HG03135 (cell line): ENCODE results near the gene BTBD10.
"Not testable (repeated sequence)": the region's sequence is repeated elsewhere in the genome, so short reads cannot be mapped to it uniquely, and the experiment has no call there.

Experiments
- ATAC-seq: cut with Tn5 transposase; IDR thresholded peaks from one replicate; pipeline ENCODE4 v1.9.1; 2021; ENCODE audit warnings: mild to moderate bottlenecking, moderate library complexity; ENCODE audit not compliant: unreplicated experiment

Gene BTBD10

DNA sequence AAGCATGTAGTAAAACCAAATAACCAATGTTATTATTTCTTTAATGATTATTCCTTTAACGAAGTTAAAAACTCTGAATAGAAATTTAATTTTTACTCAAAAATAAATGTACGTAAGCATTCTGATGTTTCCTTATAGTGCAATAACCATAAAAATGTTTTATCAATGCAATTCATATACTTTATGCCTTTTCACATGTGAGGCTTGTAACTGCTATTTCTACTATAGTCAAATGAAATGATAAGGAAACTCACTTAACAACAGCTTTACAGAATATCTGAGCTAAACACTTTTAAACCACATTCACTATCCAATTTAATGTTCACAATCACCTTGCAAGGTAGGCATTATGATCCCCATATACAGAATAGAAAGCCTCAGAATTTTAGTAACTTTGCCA, 17.4 kb downstream of the BTBD10 start:
- no peak for ATAC-seq

DNA sequence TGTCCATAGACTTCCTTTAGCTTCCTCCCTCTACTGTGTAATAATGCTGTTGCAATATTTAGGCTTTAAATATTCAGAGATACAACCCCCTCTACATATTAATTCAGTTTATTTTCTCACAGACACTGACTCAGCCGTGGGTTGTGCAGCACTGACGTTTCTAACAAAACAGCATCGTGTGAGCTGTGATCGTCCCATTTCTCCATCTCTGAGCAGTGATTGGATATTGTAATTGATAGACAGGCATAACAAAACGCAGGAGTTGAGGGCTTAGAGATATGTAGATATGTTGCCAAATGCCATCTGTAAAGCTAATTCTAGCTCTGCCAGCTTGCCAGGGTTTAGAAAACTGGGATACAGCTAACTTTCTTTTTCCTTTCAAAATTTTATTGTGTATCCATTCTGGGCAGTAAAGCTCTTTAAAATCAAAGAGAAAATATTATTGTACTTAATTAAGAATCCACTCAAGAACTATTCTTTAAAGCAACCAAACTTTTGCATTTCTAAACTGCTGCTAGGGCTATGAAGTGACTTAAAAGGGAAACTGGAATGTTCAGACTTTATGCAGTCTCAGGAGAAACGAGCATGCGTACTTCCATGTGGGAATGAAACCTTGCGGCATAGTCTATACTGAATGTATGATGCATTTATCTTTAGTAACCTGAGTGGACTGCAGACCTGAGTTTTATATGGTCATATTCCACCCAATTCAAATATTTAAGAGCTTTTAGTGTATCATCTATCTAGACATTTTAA, 22.7 kb downstream of the BTBD10 start:
- no peak for ATAC-seq

DNA sequence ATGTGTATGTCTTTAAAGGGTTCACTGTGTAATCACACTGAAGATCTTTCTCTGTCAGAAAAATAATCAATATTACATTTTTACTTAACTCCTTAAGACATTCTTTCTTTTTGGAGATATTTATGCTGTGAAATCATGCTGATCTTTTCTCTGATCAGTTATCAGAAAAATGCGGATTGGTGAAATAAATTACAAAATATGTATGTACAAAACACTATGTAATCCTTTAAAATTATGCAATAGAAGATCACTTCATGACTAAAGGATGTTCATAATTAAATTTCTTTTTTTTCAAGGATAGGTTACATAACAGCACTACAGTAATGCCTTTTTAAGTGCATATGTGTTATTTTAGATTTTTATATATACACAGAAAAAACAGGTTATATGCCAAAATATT, 24.7 kb downstream of the BTBD10 start:
- ATAC-seq, result no peak

DNA sequence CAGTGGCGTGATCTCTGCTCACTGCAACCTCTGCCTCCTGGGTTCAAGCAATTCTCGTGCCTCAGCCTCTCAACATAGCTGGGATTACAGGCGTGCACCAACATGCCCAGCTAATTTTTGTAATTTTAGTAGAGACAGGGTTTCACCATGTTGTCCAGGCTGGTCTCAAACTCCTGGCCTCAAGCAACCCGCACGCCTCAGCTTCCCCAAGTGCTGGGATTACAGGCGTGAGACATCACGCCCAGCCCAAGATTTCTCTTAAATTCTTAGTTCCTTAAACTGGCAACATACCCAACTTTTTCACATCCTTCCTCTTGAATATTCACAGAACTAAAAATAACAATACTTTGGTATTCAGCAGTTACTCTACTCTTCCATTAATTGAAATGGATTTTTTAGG, 26.2 kb downstream of the BTBD10 start:
- not testable (repeated sequence) for ATAC-seq

DNA sequence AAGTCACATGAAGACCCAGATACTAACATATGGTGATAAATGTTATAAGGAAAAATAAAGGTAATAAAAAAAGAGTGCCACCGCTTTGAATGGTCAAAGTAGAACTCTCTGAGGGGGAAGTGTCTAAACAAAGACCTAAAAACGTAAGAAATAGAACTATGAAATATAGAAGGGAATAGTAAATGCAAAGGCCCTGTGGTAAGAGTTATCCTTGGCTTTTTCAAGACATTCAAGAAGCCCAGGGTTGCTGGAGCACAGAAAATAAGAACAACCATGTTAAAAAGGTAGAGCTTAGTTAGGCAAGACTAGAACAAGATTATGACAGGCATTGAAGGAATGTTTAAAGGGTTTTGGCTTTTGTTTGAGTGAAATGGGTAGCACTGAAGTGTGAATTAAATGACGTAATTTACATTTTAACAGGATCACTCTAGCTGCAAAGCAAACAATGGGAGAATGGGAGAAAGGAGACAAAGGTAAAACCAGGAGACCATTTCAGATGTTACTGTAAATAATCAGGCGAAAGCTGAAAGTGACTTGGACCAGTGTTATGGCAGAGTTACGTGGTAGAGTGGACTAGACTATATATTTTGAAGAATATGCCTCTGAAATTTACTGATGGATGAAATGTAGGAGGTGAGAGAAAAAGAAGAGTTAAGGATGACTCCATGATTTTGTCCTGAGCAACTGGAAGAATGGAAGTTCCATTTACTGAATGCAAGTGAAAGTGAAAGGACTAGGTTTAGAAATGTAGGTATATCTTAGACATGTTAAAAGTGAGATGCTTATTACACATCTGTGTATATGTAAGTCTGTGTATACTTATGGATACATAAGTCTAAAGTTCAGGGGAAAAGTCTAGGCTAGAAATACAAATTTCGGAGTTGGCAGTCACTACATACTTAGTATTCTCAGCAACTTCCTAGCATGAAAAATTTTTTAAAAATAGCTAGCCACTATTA, 28.5 kb downstream of the BTBD10 start:
- no peak for ATAC-seq

DNA sequence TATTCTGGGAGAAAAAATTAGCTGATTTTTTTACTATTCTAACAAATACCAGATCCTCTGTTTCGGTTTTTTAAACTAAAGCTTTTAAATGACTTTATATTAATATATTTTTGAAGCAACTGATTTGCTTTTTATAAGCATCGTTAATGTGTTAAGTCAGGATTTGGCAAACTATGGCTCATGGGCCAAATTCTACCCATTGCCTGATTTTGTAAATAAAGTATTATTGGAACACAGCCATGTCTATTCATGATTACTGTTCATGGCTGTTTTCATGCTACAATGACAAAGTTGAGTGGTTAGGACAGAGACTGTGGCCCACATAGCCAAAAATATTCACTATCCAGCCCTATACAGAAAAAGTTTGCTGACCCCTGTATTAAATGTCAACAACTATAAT, 29.6 kb downstream of the BTBD10 start:
- no peak for ATAC-seq

DNA sequence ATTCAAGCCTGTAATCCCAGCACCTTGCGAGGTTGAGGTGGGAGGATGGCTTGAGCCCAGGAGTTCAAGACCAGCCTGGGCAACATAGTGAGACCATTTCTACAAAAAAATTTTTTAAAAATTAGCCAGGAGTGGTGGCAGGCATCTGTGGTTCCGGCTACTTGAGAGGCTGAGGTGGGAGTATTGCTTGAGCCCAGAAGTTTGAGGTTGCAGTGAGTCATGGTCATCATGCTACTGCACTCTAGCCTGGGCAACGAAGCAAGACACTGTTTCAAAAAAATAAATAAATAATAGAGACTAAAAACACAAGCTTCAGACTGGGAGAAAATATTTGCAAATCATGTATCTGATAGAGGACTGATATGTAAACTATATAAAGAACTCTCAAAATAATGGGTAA, 33.2 kb downstream of the BTBD10 start:
- no peak for ATAC-seq

DNA sequence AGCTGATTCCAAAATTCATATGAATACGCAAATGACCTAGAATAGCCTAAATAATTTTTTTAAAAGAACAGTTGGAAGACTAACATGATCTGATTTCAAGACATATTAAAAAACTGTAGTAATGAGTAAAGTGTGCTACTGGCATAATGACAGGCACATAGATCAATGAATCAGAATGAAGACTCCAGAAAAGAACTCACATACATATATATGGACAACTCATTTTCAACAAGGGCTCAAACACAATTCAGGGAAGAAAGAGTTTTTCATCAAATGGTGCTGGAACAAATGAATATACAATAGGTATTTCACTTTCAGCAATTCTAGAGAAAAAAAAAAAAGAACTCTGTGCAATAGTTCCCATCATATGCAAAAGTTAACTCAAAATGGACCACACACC, 33.7 kb downstream of the BTBD10 start:
- ATAC-seq, result no peak

DNA sequence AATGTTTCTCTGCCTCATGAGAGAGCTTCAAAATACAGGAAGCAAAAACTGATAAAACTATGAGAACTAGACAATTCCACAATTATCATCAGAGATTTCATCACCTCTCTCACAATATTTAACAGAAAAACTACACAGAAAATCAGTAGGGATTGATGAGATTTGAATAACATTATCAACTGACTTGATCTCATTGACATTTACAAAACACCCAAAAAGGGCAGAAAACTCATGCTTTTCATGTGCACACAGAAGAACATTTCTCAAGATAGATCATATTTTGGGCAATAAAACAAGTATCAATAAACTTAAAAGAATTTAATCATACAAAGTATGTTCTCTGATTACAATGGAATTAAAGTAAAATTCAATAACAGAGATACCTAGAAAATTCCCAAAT, 35.6 kb downstream of the BTBD10 start:
- ATAC-seq, result no peak

DNA sequence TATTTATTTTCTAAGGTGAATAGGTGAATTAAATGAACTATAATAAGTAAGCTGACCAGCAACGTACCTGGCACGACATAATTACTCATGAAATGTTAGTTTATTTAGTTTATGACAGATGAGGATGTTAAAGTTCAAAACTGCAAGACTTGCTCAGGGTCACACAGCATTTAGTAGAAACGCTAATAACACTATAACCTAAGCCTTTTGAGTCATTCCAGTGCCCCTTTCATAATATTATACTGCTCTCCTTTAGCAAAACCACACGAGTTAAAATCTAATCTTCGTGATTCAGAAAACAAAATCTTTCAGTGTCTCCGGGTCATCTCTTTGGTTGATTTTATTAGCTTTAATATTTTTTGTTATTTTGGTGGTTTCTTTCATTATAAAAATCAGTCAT, 39.6 kb downstream of the BTBD10 start:
- no peak for ATAC-seq

DNA sequence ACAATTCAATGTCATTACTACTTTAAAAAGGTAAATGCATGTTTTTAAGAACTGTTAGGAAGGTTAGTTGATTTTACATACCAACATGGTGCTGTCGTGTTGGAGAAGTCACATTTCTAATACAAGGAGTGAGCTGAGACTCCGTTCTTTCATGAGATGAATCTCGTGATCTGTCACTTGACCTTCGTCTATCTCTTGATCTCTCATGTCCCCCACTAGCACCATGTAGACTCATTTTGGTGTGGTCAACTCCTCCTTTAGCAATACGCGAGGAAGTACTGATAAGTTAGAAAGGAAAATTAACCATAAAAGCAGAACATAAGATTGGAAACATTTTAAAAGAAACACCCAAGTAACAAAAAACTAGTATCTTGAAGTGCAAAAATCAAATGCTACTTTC, 41.5 kb downstream of the BTBD10 start:
- ATAC-seq, result no peak

DNA sequence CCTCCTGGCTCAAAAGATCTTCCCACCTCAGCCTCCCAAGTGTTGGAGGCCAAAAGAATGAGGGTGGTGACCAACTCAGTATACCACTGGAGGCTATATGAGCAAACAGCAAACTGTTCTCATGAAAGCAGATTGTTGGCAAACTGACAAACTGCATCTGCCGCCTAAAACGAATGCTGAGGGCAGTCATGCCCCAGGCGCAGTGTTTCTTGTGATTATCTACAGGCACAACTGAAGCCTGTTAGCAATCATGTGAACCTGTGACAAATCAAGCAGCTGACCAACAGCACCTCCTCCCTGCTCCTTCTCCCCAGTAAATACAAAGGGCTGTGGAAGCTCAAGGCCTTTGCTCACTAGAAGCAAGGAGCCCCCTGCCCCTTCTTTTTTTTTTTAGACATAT, 47.8 kb downstream of the BTBD10 start:
- no peak for ATAC-seq

DNA sequence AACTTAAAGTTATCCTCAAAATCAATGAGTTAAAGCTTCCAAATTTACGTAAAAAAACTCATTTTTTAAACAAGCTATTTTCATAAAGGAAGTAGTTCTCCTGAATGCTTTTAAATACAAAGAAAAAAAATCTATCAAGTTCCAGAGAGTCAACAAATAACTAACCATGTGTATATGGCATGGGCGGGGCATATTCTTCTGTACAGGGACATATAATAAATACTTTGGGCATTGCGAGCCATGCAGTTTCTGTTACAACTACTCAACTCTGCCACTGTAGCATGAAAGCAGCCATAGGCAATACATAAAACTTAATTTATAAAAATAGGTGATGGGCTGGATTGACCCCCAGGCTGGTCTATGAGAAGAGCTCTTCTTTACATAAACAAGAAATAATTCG, 57.8 kb downstream of the BTBD10 start:
- no peak for ATAC-seq

DNA sequence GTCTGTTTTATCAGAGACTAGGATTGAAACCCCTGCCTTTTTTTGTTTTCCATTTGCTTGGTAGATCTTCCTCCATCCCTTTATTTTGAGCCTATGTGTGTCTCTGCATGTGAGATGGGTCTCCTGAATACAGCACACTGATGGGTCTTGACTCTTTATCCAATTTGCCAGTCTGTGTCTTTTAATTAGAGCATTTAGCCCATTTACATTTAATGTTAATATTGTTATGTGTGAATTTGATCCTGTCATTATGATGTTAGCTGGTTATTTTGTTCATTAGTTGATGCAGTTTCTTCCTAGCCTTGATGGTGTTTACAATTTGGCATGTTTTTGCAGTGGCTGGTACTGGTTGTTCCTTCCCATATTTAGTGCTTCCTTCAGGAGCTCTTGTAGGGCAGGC, 64.7 kb downstream of the BTBD10 start:
- ATAC-seq, result not testable (repeated sequence)

DNA sequence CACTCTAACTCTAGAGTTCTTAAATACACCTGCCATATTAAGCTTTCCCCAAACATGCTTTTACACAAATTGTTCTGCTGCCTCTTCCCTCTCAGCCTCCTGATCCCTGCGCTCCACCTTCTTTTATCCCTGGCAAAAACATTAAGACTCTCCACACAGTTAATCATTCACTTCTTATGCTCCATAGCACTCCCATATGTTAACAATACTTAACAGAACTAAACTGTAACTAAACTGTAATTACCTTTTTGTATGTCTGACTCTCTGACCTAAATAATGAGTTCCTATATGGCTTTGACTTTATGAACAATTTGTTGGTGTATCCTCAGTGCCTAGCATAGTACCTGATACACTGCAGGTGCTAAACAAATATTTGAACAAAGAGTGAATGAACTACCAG, 71.8 kb downstream of the BTBD10 start:
- no peak for ATAC-seq

DNA sequence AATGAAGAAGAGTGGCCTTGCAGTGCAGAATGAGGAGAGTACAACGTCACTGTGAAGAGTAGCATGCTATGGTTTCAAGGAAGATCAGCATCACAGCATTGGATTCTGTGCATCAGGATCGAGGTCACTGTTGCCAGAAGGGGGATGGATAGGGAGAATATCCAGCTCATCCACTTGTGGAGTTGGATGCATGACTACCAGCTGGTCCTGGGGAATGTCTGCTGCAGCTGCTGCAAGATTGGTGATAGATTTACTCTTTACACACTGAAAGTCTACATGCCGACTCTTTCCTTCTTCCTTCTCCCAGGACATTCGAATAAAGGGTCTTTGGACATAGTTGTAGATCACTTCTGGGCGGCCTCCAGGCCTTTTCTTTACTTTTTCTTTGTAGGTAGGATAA, 74.3 kb downstream of the BTBD10 start:
- ATAC-seq, result no peak

DNA sequence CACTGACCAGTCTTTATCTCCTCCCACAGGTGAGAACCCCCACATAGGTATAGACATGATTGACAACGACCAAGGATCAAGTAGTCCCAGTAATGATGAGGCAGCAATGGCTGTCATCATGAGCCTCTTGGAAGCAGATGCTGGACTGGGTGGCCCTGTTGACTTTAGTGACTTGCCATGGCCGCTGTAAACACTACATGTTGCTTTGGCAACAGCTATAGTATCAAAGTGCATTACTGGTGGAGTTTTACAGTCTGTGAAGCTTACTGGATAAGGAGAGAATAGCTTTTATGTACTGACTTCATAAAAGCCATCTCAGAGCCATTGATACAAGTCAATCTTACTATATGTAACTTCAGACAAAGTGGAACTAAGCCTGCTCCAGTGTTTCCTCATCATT, 76.5 kb downstream of the BTBD10 start:
- no peak for ATAC-seq

DNA sequence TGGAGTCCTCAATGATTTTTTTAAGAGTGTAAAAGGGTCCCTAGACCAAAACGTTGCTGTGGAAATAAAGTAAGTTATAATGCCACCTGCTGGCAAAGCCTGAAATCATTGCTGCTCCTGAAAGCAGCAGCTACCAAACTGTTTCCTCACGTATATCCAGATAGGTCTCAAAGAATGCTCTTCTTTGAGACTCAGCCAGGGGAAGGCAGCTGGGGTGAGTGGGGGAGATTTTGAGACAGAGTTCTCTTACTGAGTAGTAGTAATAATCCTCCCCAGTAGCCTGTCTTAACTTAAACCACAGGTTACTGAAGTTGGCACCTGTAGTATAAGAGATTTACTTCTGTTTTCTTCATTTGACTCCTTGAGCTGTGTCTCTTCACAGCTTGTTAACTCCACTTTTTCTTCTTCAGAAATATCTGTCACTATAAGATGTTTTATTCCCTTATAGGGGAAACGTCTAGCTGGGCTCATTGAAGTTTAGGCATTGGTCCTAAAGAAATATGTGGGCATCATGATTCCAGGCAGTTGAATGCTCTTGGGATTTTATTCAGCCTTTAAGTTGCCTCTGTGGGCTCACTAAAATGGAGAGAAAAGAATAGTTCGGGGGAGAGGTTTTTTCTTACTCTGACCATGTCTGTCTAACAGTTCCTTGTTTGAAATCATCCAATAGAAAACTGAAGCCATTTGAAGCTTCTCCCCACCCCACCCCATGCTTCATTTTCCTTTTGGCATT, 77.9 kb downstream of the BTBD10 start:
- no peak for ATAC-seq

DNA sequence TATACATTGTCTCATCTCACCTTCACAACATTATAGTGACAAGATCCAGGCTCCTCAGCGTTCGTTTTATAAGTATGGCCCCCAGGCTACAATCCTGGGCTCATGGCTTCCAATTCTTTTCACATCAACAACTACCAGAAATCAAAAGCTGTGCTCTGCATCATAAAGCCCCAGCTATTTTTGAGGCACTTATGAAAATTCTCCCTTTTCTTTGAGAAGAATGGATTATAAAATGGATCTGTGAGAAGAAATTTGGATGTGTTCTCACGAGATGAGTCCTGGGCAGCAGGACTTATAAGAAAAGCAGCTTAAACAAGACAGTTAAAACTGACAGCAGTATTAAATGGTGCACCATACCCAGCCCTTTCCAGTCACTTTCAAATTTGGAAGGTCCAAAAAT, 80.3 kb downstream of the BTBD10 start:
- no peak for ATAC-seq

DNA sequence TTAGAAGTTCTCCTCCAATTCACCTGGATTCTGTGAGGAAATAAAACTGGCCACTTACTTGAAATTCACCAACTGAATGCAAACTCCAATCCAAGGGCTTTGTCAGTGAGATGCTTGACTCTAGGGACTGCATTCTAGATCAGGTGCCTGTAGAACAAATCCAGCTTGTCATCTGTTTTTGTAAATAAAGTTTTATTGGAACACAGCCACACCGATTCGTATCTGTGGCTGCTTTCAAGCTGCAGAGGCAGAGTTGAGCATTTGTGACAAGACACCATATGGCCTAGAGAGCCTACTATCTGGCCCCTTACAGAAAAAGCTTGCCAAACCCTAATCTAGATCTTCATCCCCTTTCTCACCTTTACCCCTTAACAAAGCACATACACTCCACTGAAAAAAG, 82.3 kb downstream of the BTBD10 start:
- ATAC-seq, result no peak

DNA sequence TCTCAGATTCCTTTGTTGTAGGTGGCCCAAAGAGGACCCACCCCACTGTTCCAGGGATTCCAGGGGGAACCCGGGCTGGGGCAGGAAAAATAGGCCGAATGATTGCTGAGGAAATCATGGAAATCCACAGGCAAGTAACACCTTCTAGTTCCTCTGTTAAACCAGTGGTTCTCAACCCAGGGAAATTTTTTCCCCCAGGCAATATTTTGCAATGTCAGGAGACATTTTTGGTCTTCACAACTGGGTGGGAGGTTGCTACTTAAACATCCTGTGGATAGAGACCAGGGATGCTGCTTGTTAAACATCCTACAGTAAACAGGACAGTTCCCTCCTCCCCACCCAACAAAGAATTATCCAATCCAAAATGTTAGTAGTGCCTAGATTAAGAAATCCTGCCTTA, 84.7 kb downstream of the BTBD10 start:
- no peak for ATAC-seq

DNA sequence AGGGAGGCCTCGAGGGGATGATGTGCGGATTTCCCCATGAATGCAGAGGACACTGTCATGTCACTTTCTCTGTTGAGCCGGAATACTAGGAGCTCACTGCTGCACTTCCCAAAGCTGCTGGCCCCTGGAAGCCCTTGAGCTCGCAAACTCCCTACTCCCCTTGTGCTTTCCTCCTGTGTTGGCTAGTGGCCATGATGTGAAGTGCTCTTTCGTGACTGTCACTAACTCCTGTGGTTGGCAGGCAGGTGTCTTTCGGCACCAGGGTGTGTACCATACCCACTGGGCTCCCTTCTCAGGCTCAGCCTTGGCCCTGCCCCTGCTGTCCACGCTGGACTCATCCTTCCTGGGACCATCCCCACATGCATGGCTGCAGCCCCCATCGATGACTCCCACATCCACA, 86.2 kb downstream of the BTBD10 start:
- ATAC-seq, result no peak
